GM18505 (cell line): Measurements from ENCODE around the gene LY86.

Source experiments
- ATAC-seq: cut with Tn5 transposase; IDR thresholded peaks from one replicate; pipeline ENCODE4 v1.9.1; 2021; ENCODE audit not compliant: unreplicated experiment
- POLR2A ChIP-seq: IDR thresholded peaks from 4 replicates; pipeline ENCODE4 v1.6.1; 2011; ENCODE audit warnings: borderline replicate concordance; ENCODE audit not compliant: insufficient read depth, insufficient read length; ENCODE audit errors: extremely low read depth

Gene LY86

GRCh38 chr6:6690144-6690483 is 101.6 kb downstream of the LY86 start:
- no peak for ATAC-seq
- no peak for TF ChIP-seq POLR2A

DNA sequence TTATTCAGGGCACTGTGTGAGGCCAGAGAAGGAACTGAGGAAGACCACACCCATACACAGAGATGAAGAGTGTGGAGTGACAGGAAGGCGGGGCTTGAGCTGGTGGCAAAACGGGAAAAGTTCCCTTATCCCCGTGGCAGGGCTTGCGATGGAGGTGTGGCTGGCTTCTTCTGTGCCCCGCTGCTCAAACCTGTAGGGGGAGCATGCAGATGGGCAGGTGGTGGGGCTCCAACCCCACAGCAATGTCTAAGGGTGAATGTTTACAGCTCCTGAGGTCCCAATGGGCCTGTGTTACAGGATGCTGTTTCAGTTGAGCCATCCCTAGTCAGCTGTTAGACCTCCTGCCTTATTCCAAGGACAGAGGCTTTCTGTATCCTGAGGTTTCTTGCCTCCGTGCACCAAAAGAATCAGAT is 105.9 kb downstream of the LY86 start:
- no peak for TF ChIP-seq POLR2A
- no peak for ATAC-seq

DNA sequence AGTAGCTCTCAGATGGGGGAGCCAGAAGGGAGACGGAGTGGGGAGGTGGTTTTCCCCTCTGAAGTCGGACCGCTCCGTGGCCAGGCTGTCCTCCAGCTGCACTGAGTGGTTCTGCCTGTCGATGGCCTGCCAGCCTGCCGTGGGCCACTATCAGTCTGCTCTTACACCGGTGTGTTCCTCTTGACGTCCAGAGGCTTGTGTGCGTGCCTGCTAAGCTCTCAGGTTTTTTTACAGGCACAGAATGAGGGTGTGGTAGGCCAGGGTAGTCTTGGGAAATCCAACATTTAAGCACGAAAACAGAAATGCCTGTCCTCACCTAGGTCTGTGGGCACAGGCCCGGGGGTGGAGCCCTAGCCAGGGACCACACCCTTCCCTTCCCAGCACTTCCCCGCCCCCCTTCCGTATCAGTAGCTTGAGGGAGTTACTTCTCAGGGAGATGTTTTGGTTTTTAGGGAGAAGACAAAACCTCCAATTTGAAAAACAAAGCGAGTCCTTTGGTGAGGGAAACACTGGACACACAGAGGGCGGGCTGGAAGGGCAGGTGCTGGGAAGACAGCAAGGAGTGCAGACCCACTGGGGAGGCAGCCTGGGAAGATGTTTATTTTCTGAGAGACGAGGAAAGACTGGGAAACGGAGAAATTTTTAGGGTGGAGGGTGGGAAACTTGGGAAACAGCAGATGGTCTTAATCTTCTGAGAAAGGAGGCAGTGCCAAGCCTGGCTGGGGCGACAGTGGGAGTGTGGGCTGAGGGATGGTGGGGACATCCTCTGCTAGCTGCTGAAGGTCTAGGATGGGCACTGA is 106.5 kb downstream of the LY86 start:
- no peak for TF ChIP-seq POLR2A
- ATAC-seq, result no peak

- no peak for ATAC-seq
- TF ChIP-seq POLR2A, result no peak
Observed at GRCh38 chr6:6695625-6696276, 107.2 kb downstream of the LY86 start.

- no peak for ATAC-seq
- no peak for TF ChIP-seq POLR2A
Observed at GRCh38 chr6:6696867-6697531, 108.5 kb downstream of the LY86 start.

DNA sequence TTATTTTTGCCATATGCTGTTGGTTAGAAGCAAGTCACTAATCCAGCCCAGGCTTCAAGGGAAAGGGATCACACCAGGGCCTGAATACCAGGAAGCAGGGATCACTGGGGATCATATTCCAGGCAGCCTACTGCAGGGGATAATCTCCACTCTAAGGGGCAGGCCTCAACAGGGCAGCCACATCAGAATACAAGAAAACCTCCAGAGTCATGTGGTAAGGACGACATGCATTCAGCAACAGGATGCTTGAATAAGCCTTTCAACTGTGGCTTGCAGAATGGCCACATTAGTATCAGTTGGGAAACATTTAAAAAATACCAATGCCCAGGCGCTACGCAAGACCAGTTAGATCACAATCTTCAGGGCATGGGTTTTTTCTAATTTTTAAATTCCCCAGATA is 109.1 kb downstream of the LY86 start:
- no peak for TF ChIP-seq POLR2A
- ATAC-seq, result no peak

DNA sequence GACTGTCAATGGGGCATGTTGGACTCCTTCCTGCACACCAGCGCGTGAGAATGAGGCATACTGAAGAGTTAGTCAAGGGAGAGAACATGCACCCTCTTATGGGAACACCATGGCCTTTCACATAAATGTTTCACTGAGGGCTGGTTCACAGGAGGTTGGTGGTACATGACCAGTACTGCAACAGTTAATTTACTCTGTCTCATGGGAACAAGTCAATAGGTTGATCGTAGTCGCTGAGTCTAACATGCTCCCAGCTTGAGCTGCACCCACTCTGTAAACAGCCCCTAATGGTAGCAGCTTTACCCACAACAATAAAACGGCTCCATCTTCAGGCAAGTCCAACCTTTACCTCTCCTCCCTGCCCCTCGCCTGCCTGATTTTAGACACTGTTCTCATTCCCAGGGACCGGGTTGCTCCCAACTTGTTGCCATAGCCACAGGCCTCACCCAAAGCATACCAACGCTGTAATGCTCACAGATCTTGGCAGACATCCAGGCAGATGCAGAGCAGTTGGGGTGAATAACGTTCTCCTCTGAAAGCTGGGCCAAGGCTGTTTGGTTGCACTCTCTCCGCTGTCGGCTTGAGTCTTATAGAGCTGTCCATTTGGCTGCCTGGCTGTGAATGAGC is 111.3 kb downstream of the LY86 start:
- TF ChIP-seq POLR2A, result no peak
- ATAC-seq, result no peak

GRCh38 chr6:6700407-6701270 is 112.1 kb downstream of the LY86 start:
- ATAC-seq, result no peak

GRCh38 chr6:6701864-6702263 is 113.3 kb downstream of the LY86 start:
- ATAC-seq, result no peak
- TF ChIP-seq POLR2A, result no peak

More at GRCh38 chr6:6700407-6701270, 112.1 kb downstream of the LY86 start:
- TF ChIP-seq POLR2A, result no peak

GRCh38 chr6:6703699-6704098 is 115.2 kb downstream of the LY86 start:
- ATAC-seq, result no peak
- TF ChIP-seq POLR2A, result no peak
